HFFc6 (cell line): ENCODE measurements around the gene PAGE4. TPM values are rescaled to one million over a fixed set of nuclear protein-coding genes. Genes with fewer than 3 reads are reported as not detected.

Source experiments
- DNase-seq: peaks from one replicate; pipeline ENCODE4 v3.0.0-alpha.2; 2018
- H3K27ac Mint-ChIP-seq: 2 replicates; pipeline ENCODE4 v1.8.0; 2020; ENCODE audit warnings: mild to moderate bottlenecking, mixed read lengths
- H3K27me3 Mint-ChIP-seq: 2 replicates; pipeline ENCODE4 v1.8.0; 2021; ENCODE audit warnings: mild to moderate bottlenecking, moderate library complexity, mixed read lengths; ENCODE audit not compliant: insufficient read depth
- H3K36me3 Mint-ChIP-seq: 2 replicates; pipeline ENCODE4 v1.8.0; 2021; ENCODE audit warnings: low read depth, mixed read lengths
- H3K4me1 Mint-ChIP-seq: 2 replicates; pipeline ENCODE4 v1.8.0; 2020; ENCODE audit warnings: low read depth, mixed read lengths
- H3K4me3 Mint-ChIP-seq: 2 replicates; pipeline ENCODE4 v1.8.0; 2020; ENCODE audit warnings: mild to moderate bottlenecking, moderate library complexity, mixed read lengths
- H3K9me3 Mint-ChIP-seq: 2 replicates; pipeline ENCODE4 v1.8.0; 2020; ENCODE audit warnings: mild to moderate bottlenecking, mixed read lengths
- CTCF ChIP-seq: fragments of 200-600 bp; sonication (generic); IDR thresholded peaks from 2 replicates; pipeline ENCODE4 v1.5.0; 2021; ENCODE audit warnings: antibody characterized with exemption, mild to moderate bottlenecking
- total RNA-seq, 6 experiments: library from RNA; stranded (reverse); fragmentation: NEBNext Ultra II Directional; extraction: Animal tissue kit (Norgen Biotek cat#: 25700); gene quantifications; 2 replicates in 1 of 6; 3 replicates in 5 of 6; pipeline ENCODE4 v1.2.3, GENCODE V29; 2021

PAGE4 gene
- total RNA-seq, 6 experiments from 2014 or later: not detected

GRCh38 chrX:49878128-49878833 is 49.2 kb downstream of the PAGE4 start:
- H3K9me3 Mint-ChIP-seq: no peaks in the 10 kb centered on the region
- peaks cover 19% of the 10 kb centered on the region for H3K4me1 Mint-ChIP-seq
- H3K27ac Mint-ChIP-seq: peak overlapping the region; percentile 84
- DNase-seq: no peak
- TF ChIP-seq CTCF: no peak
- no peaks in the 10 kb centered on the region for H3K27me3 Mint-ChIP-seq
- H3K36me3 Mint-ChIP-seq: no peaks in the 10 kb centered on the region
- H3K4me3 Mint-ChIP-seq: peak overlapping the region; percentile 89

DNA sequence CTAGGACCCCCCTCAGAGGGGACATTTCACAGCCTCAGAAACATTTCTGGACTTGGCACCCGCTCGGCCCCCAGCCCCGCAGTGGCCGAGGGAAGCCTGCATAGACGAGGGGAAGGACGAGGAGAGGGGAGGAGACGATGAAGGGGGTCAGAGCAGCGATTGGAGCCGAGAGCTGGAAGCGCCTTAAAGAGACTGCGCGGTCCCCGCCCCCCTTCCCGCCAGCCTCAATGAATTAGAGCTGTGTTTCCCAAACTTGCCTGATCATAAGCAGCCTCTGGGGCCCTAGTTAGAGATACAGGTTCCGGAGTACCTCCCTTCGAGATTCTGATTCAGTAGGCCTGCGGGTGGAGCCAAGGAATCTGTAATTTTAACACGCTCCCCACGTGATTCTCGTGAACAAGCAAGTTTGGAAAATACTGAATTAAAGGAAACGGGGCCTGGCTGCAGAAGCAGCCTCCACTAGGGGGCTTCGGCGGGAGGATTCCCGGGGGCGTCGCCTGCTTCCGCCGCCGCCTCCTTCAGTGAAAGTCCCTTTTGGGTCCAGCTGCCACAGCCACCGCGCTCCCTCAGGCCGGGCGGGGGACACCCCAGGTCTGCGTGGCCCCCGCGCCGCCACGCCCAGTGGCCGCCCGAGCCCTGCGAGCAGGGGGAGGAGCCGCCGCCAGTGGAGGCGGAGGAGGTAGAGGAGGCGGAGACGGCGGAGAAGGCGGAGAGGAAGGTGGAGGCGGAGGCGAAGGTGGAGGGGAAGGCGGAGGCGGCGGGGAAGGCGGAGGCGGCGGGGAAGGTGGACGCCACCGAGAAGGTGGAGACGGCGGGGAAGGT is 49.9 kb downstream of the PAGE4 start, which contains the start of gene USP27X:
USP27X (plus strand) TSS at position 651 of the 822 bp plus-strand sequence. CDS start 824 bp downstream, outside the sequence.
- Mint-ChIP-seq H3K36me3 (no peaks in the 10 kb centered on the region), H3K27ac (peak within 1 kb of the TSS; percentile 84), H3K4me1 (peaks cover 19% of the 10 kb centered on the region), H3K27me3 (no peaks in the 10 kb centered on the region), H3K9me3 (no peaks in the 10 kb centered on the region), H3K4me3 (peak within 1 kb of the TSS; percentile 89)
- peak; percentile 77 for TF ChIP-seq CTCF
- DNase-seq: peak; percentile 82

GRCh38 chrX:49879656-49880277 is 50.7 kb downstream of the PAGE4 start:
- Mint-ChIP-seq H3K4me3 (peak overlapping the region; percentile 89), H3K36me3 (no peaks in the 10 kb centered on the region), H3K27ac (peak overlapping the region; percentile 84; the same call in 1 of the 2 replicates), H3K9me3 (no peaks in the 10 kb centered on the region), H3K4me1 (peaks cover 19% of the 10 kb centered on the region), H3K27me3 (no peaks in the 10 kb centered on the region)
- no peak for DNase-seq
- TF ChIP-seq CTCF: no peak

DNA sequence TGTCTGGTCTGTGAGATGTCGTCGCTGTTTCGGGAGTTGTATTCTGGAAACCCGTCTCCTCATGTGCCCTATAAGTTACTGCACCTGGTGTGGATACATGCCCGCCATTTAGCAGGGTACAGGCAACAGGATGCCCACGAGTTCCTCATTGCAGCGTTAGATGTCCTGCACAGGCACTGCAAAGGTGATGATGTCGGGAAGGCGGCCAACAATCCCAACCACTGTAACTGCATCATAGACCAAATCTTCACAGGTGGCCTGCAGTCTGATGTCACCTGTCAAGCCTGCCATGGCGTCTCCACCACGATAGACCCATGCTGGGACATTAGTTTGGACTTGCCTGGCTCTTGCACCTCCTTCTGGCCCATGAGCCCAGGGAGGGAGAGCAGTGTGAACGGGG is 51.6 kb downstream of the PAGE4 start:
- no peak overlapping the region for H3K27ac Mint-ChIP-seq

More for the DNA sequence above, 51.6 kb downstream of the PAGE4 start:
- no peak overlapping the region; the same call in 1 of the 2 replicates for H3K4me3 Mint-ChIP-seq
- H3K9me3 Mint-ChIP-seq: no peaks in the 10 kb centered on the region
- H3K4me1 Mint-ChIP-seq: peaks cover 19% of the 10 kb centered on the region
- no peaks in the 10 kb centered on the region for H3K36me3 Mint-ChIP-seq
- H3K27me3 Mint-ChIP-seq: no peaks in the 10 kb centered on the region
- no peak for DNase-seq
- TF ChIP-seq CTCF: no peak

Other genes with a start within 250 kb of the PAGE4 start
- gene GAGE12H, start 249.4 kb upstream of the PAGE4 start, total RNA-seq: not detected
- not detected for gene GAGE2A, start 239.8 kb upstream of the PAGE4 start, total RNA-seq
- not detected for gene GAGE1, start 230.3 kb upstream of the PAGE4 start, total RNA-seq
- gene PAGE1, start 133.3 kb upstream of the PAGE4 start, total RNA-seq: under 1 TPM in 1 of 6 experiments, not detected in 5; 0.34 TPM
- gene USP27X, start 50.2 kb downstream of the PAGE4 start, total RNA-seq: 1 to 10 TPM; 1.9 to 2.3 (median 2.0) TPM
- 1 to 10 TPM; 1.7 to 4.0 (median 2.4) TPM for gene CLCN5, start 93.3 kb downstream of the PAGE4 start, total RNA-seq